ENCODE data around the gene OPN1MW2. TPM values are rescaled to one million over a fixed set of nuclear protein-coding genes. Genes with fewer than 3 reads are reported as not detected.
"Not testable (repeated sequence)": the region's sequence is repeated elsewhere in the genome, so short reads cannot be mapped to it uniquely, and the experiment has no call there.

The OPN1MW2 gene
- total RNA-seq, 5 donors from 2014 or later (not counting 1 experiment from before 2014, with no cell fraction given) = not detected

DNA sequence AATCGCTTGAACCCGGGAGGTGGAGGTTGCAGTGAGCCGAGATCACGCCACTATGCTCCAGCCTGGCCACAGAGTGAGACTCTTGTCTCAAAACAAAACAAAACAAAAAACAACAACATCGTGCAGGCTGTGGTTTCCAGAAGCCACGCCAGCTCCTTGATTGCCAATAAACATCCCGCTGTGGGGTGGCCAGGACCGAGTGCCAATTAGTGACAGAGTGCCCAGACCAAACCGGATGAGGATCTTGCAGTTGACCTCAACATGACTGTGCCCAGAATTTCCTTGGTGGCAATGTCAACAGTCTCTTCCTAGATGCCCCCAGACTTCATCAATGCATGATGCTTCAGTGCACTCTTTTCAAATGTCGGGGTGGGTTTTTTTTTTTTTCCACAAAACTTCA lies 39.2 kb downstream of the OPN1MW2 start:
- H3K27ac Mint-ChIP-seq; H3K4me1 ChIP-seq (ENCODE audit: control insufficient read depth in 1 of 2, extremely low read depth in 1 of 2, insufficient read depth in 2 of 2, low read length in 2 of 2); H3K4me3 ChIP-seq (ENCODE audit: control insufficient read depth in 1 of 2, extremely low read depth in 1 of 2, low read length in 1 of 2); H3K9me3 ChIP-seq; H3K36me3 Mint-ChIP-seq; ATAC-seq (replicated peaks in 1 of 4); POLR2A ChIA-PET; H3K9me3 Mint-ChIP-seq; DNase-seq; H3K27ac ChIP-seq (ENCODE audit: low read length); H3K27me3 ChIP-seq (replicated peaks in 1 of 2; ENCODE audit: control insufficient read depth in 2 of 2, extremely low read depth in 1 of 2, insufficient read depth in 2 of 2, low read length in 1 of 2); H3K27me3 Mint-ChIP-seq; H3K4me1 Mint-ChIP-seq; H3K36me3 ChIP-seq (ENCODE audit: control insufficient read depth in 2 of 2, extremely low read depth in 1 of 2, insufficient read depth in 1 of 2, low read length in 1 of 2); CTCF ChIA-PET; H3K4me3 Mint-ChIP-seq: not testable (repeated sequence)
- no CpG with 5 or more reads among the region's 10 CpGs for WGBS (ENCODE audit: insufficient coverage)

GRCh38 chrX:154263072-154263471 lies 43.5 kb downstream of the OPN1MW2 start:
- H3K4me1 Mint-ChIP-seq; H3K4me3 ChIP-seq (ENCODE audit: control insufficient read depth in 1 of 2, extremely low read depth in 1 of 2, low read length in 1 of 2); H3K27me3 ChIP-seq (replicated peaks in 1 of 2; ENCODE audit: control insufficient read depth in 2 of 2, extremely low read depth in 1 of 2, insufficient read depth in 2 of 2, low read length in 1 of 2); POLR2A ChIA-PET; H3K36me3 Mint-ChIP-seq; H3K4me3 Mint-ChIP-seq; H3K27ac Mint-ChIP-seq; H3K27me3 Mint-ChIP-seq; CTCF ChIA-PET; H3K4me1 ChIP-seq (ENCODE audit: control insufficient read depth in 1 of 2, extremely low read depth in 1 of 2, insufficient read depth in 2 of 2, low read length in 2 of 2); H3K9me3 Mint-ChIP-seq; H3K9me3 ChIP-seq; H3K36me3 ChIP-seq (ENCODE audit: control insufficient read depth in 2 of 2, extremely low read depth in 1 of 2, insufficient read depth in 1 of 2, low read length in 1 of 2); ATAC-seq (replicated peaks in 1 of 4); DNase-seq; H3K27ac ChIP-seq (ENCODE audit: low read length): not testable (repeated sequence)
- no CpG with 5 or more reads among the region's 6 CpGs for WGBS (ENCODE audit: insufficient coverage)

DNA sequence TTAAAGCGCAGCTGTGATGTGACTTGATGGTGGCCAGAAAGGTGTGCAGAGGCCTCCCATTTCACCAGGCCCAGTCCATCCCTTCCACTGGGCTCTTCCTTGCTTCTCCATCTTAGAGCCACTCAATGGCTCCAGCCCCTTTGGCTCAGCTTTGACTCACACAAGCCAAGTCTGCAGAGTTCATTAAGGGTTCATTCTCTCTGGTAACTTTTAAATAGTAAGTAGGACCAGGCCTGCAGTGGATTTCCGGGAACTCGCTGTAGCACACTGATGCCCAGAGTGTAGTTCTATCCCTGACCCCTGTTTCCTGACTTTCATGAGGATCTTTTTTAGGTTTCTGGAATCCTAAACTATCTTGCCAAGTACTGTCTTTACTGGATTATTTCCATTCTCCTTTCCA lies 49.7 kb downstream of the OPN1MW2 start:
- DNase-seq; H3K36me3 ChIP-seq (ENCODE audit: control insufficient read depth in 2 of 2, extremely low read depth in 1 of 2, insufficient read depth in 1 of 2, low read length in 1 of 2); H3K4me1 ChIP-seq (ENCODE audit: control insufficient read depth in 1 of 2, extremely low read depth in 1 of 2, insufficient read depth in 2 of 2, low read length in 2 of 2); H3K9me3 Mint-ChIP-seq; H3K4me1 Mint-ChIP-seq; H3K27ac Mint-ChIP-seq; H3K9me3 ChIP-seq; H3K27me3 ChIP-seq (replicated peaks in 1 of 2; ENCODE audit: control insufficient read depth in 2 of 2, extremely low read depth in 1 of 2, insufficient read depth in 2 of 2, low read length in 1 of 2); CTCF ChIA-PET; H3K4me3 ChIP-seq (ENCODE audit: control insufficient read depth in 1 of 2, extremely low read depth in 1 of 2, low read length in 1 of 2); H3K4me3 Mint-ChIP-seq; H3K36me3 Mint-ChIP-seq; ATAC-seq (replicated peaks in 1 of 4); POLR2A ChIA-PET; H3K27me3 Mint-ChIP-seq; H3K27ac ChIP-seq (ENCODE audit: low read length): not testable (repeated sequence)
- WGBS (ENCODE audit: insufficient coverage) = no CpG with 5 or more reads among the region's 3 CpGs

Other genes with a start within 250 kb of the OPN1MW2 start
- gene HCFC1, start 247.9 kb upstream of the OPN1MW2 start, total RNA-seq = 10 to 100 TPM; 67.1 to 73.4 (median 69.2) TPM
- gene TMEM187, start 247.0 kb upstream of the OPN1MW2 start, total RNA-seq = 10 to 100 TPM in 3 of 5 donors, 1 to 10 TPM in 2; 4.0 to 16.9 (median 14.1) TPM
- 100 to 1,000 TPM in 1 of 5 donors, 10 to 100 TPM in 4; 66.5 to 102 (median 85.0) TPM for gene IRAK1, start 199.9 kb upstream of the OPN1MW2 start, total RNA-seq
- gene MECP2, start 122.0 kb upstream of the OPN1MW2 start, total RNA-seq = 100 to 1,000 TPM in 3 of 5 donors, 10 to 100 TPM in 2; 84.9 to 129 (median 100) TPM
- not detected for gene OPN1LW, start 75.5 kb upstream of the OPN1MW2 start, total RNA-seq
- not detected for gene OPN1MW, start 37.2 kb upstream of the OPN1MW2 start, total RNA-seq
- gene OPN1MW3, start 37.8 kb downstream of the OPN1MW2 start, total RNA-seq = not detected
- gene TEX28, start 75.4 kb downstream of the OPN1MW2 start, total RNA-seq = not detected
- gene TKTL1, start 76.0 kb downstream of the OPN1MW2 start, total RNA-seq = 1 to 10 TPM in 4 of 5 donors, under 1 TPM in 1; 0.60 to 5.5 (median 1.3) TPM
- 1,000 to 10,000 TPM in 4 of 5 donors, 100 to 1,000 TPM in 1; 893 to 1,483 (median 1,268) TPM for gene FLNA, start 154.9 kb downstream of the OPN1MW2 start, total RNA-seq
- 100 to 1,000 TPM in 2 of 5 donors, 10 to 100 TPM in 3; 73.4 to 136 (median 80.4) TPM for gene EMD, start 159.5 kb downstream of the OPN1MW2 start, total RNA-seq
- gene RPL10, start 178.6 kb downstream of the OPN1MW2 start, total RNA-seq = 1,000 to 10,000 TPM; 5,175 to 6,006 (median 5,765) TPM
- gene DNASE1L1, start 189.5 kb downstream of the OPN1MW2 start, total RNA-seq = 10 to 100 TPM; 22.6 to 31.3 (median 25.5) TPM
- gene TAFAZZIN, start 191.8 kb downstream of the OPN1MW2 start, total RNA-seq = 100 to 1,000 TPM in 3 of 5 donors, 10 to 100 TPM in 2; 89.8 to 144 (median 129) TPM
- gene ATP6AP1, start 208.9 kb downstream of the OPN1MW2 start, total RNA-seq = 10 to 100 TPM; 37.9 to 56.8 (median 53.6) TPM
- gene GDI1, start 217.4 kb downstream of the OPN1MW2 start, total RNA-seq = 100 to 1,000 TPM; 117 to 208 (median 182) TPM
- 10 to 100 TPM; 34.9 to 60.5 (median 51.9) TPM for gene FAM50A, start 224.4 kb downstream of the OPN1MW2 start, total RNA-seq
- gene PLXNA3, start 238.5 kb downstream of the OPN1MW2 start, total RNA-seq = 10 to 100 TPM; 48.1 to 87.0 (median 72.9) TPM

All from T-cell (primary cell).